K562 (cell line): ENCODE data around the gene NPC1. TPM values are rescaled to one million over a fixed set of nuclear protein-coding genes. Genes with fewer than 3 reads are reported as not detected.
A peak's percentile ranks its signal among the peaks of the same experiment; 100 is the strongest.

Experiments used
- BACH1 ChIP-seq: fragments of 200-800 bp; sonication (Bioruptor generic); IDR thresholded peaks from 2 replicates; pipeline ENCODE4 v1.6.1; 2016; ENCODE audit warnings: missing genetic modification characterization, missing compliant biosample characterization
- CTCF ChIP-seq, 3 experiments: IDR thresholded peaks in 2 of 3; conservative IDR thresholded peaks in 1 of 3; 2 replicates each; pipeline ENCODE4 v1.5.1; 2011 to 2012; ENCODE audit warnings: low read length in 3 of 3, mild to moderate bottlenecking in 3 of 3, control low read depth in 2 of 3, improper control_type of control experiment in 1 of 3, inconsistent platforms in 1 of 3, low read depth in 1 of 3, mixed read lengths in 1 of 3, moderate library complexity in 1 of 3; ENCODE audit not compliant: insufficient read depth in 2 of 3
- DDX20 ChIP-seq: fragments of 450-650 bp; IDR thresholded peaks from 2 replicates; pipeline ENCODE4 v1.6.1; 2016; ENCODE audit warnings: missing genetic modification characterization, low read depth, mild to moderate bottlenecking, missing compliant biosample characterization, moderate library complexity
- HNRNPLL ChIP-seq: fragments of 200-400 bp; formaldehyde crosslinking; IDR thresholded peaks from 2 replicates; pipeline ENCODE4 v1.6.1; 2017; ENCODE audit warnings: low read length, low read depth, mild to moderate bottlenecking; ENCODE audit not compliant: poor library complexity, severe bottlenecking
- ILF3 ChIP-seq: fragments of 450-650 bp; IDR thresholded peaks from 2 replicates; pipeline ENCODE4 v1.6.1; 2018; ENCODE audit warnings: antibody characterized with exemption, mild to moderate bottlenecking, moderate library complexity, borderline replicate concordance
- KDM4B ChIP-seq, 2 experiments: fragments of 450-650 bp in 1 of 2; sonication (generic) in 1 of 2; IDR thresholded peaks; 2 replicates each; pipeline ENCODE4 v1.6.1; 2016 to 2017; ENCODE audit warnings: borderline replicate concordance in 2 of 2, antibody characterized with exemption in 1 of 2, low read depth in 1 of 2, mild to moderate bottlenecking in 1 of 2
- KHSRP ChIP-seq: fragments of 450-650 bp; IDR thresholded peaks from 2 replicates; pipeline ENCODE4 v1.6.1; 2017
- NFYB ChIP-seq: IDR thresholded peaks from 2 replicates; pipeline ENCODE4 v1.6.1; 2011; ENCODE audit warnings: mild to moderate bottlenecking, moderate library complexity; ENCODE audit not compliant: insufficient read length; ENCODE audit errors: extremely low read depth
- RBM25 ChIP-seq: fragments of 200-400 bp; formaldehyde crosslinking; IDR thresholded peaks from 2 replicates; pipeline ENCODE4 v1.6.1; 2018; ENCODE audit warnings: low read length, low read depth, moderate library complexity; ENCODE audit not compliant: severe bottlenecking
- TARDBP ChIP-seq: fragments of 450-650 bp; IDR thresholded peaks from 2 replicates; pipeline ENCODE4 v1.6.1; 2016
- TOE1 ChIP-seq, 2 experiments: fragments of 450-650 bp in 1 of 2; sonication (generic) in 1 of 2; formaldehyde crosslinking in 1 of 2; IDR thresholded peaks; 2 replicates each; pipeline versions ENCODE4 v1.7.1 to v1.8.0; 2016 to 2022; ENCODE audit warnings: borderline replicate concordance in 2 of 2, mild to moderate bottlenecking in 2 of 2, antibody characterized with exemption in 1 of 2, inconsistent platforms in 1 of 2, low read depth in 1 of 2, missing genetic modification reagents in 1 of 2, moderate library complexity in 1 of 2
- ZFP91 ChIP-seq: sonication (generic); formaldehyde crosslinking; IDR thresholded peaks from 2 replicates; pipeline ENCODE4 v1.8.0; 2022; ENCODE audit warnings: mild to moderate bottlenecking, missing genetic modification reagents
- ZNF507 ChIP-seq: conservative IDR thresholded peaks from 2 replicates; pipeline ENCODE4 v1.6.1; 2017; ENCODE audit warnings: missing genetic modification characterization, missing compliant biosample characterization
- ZNF644 ChIP-seq: fragments of 200-800 bp; sonication (Bioruptor generic); IDR thresholded peaks from 2 replicates; pipeline ENCODE4 v1.6.1; 2016; ENCODE audit warnings: low read depth, missing genetic modification characterization, missing compliant biosample characterization
- polyA plus RNA-seq, 8 experiments: library from polyadenylated mRNA; depleted of rRNA in 4 of 8; stranded (reverse) in 5 of 8; unstranded in 3 of 8; fragments of >200 nt; fragmentation: Nextera tagmentation in 2 of 8; fragmentation: Illumina TruSeq in 1 of 8; extraction: Ambion mirVana in 2 of 8; extraction: Trizol in 1 of 8; gene quantifications; 2 replicates each; pipeline versions ENCODE4 v1.2.1 to v1.2.3, GENCODE V29; 2011 to 2014; ENCODE audit warnings: inconsistent platforms in 1 of 8, missing spikeins in 1 of 8
- total RNA-seq, 7 experiments: library from RNA; depleted of rRNA in 6 of 7; stranded (reverse); fragments of >200 nt in 6 of 7; fragmentation: Illumina TruSeq in 2 of 7; extraction: Trizol in 2 of 7; gene quantifications; 2 replicates each; pipeline versions ENCODE4 v1.2.1 to v1.2.3, GENCODE V29; 2011 to 2021; ENCODE audit warnings: low replicate concordance in 1 of 7
- TF ChIP-seq, protein P1 (sequence below), 2 experiments: fragments of 150-350 bp in 1 of 2; IDR thresholded peaks; 2 replicates each; pipeline ENCODE4 v1.6.1; 2012 to 2016; ENCODE audit warnings: low read depth in 2 of 2, low read length in 2 of 2, mild to moderate bottlenecking in 1 of 2, moderate library complexity in 1 of 2
- TF ChIP-seq, protein P2 (sequence below): sonication (generic); formaldehyde crosslinking; IDR thresholded peaks from 2 replicates; pipeline ENCODE4 v1.8.0; 2022; ENCODE audit warnings: mild to moderate bottlenecking, missing genetic modification reagents, borderline replicate concordance

The NPC1 gene
- total and polyA plus RNA-seq, 9 of the 15 experiments (the other 6 are each of a cell fraction or from before 2014, with no cell fraction given): 17.1 to 45.9 (median 27.6) TPM

GRCh38 chr18:23487738-23488570 is 98.4 kb downstream of the NPC1 start (continued):
- TF ChIP-seq, protein P1, sequence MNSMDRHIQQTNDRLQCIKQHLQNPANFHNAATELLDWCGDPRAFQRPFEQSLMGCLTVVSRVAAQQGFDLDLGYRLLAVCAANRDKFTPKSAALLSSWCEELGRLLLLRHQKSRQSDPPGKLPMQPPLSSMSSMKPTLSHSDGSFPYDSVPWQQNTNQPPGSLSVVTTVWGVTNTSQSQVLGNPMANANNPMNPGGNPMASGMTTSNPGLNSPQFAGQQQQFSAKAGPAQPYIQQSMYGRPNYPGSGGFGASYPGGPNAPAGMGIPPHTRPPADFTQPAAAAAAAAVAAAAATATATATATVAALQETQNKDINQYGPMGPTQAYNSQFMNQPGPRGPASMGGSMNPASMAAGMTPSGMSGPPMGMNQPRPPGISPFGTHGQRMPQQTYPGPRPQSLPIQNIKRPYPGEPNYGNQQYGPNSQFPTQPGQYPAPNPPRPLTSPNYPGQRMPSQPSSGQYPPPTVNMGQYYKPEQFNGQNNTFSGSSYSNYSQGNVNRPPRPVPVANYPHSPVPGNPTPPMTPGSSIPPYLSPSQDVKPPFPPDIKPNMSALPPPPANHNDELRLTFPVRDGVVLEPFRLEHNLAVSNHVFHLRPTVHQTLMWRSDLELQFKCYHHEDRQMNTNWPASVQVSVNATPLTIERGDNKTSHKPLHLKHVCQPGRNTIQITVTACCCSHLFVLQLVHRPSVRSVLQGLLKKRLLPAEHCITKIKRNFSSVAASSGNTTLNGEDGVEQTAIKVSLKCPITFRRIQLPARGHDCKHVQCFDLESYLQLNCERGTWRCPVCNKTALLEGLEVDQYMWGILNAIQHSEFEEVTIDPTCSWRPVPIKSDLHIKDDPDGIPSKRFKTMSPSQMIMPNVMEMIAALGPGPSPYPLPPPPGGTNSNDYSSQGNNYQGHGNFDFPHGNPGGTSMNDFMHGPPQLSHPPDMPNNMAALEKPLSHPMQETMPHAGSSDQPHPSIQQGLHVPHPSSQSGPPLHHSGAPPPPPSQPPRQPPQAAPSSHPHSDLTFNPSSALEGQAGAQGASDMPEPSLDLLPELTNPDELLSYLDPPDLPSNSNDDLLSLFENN (IDR thresholded peaks at IDR 0.05; ENCODE audit: low read depth in 2 of 2, low read length in 2 of 2): peak in 1 of 2 experiments; percentile 59; a peak in 1 of 4 replicates
- no peak for TF ChIP-seq HNRNPLL
- 0 out of 6 replicates have a peak, but pooled peaks of 1 of the 3 experiments have one; percentile 1 for TF ChIP-seq CTCF (IDR thresholded peaks at IDR 0.05 in 2 of 3, conservative IDR thresholded peaks at IDR 0.05 in 1 of 3; ENCODE audit: insufficient read depth in 2 of 3, low read depth in 1 of 3, low read length in 3 of 3)
- no peak for TF ChIP-seq RBM25
- no peak for TF ChIP-seq BACH1
- TF ChIP-seq TARDBP: no peak
- no peak for TF ChIP-seq ZNF644 (tag)
- 0 out of 2 replicates have a peak, but pooled peaks have one; percentile 31 for TF ChIP-seq TOE1 (IDR thresholded peaks at IDR 0.05; ENCODE audit: borderline replicate concordance)
- no peak for TF ChIP-seq TOE1 (CRISPR knock-in tag; IDR thresholded peaks at IDR 0.05; ENCODE audit: borderline replicate concordance, low read depth)
- no peak for TF ChIP-seq ILF3
- no peak for TF ChIP-seq KDM4B (IDR thresholded peaks at IDR 0.05; ENCODE audit: borderline replicate concordance in 2 of 2, low read depth in 1 of 2)
- TF ChIP-seq DDX20: no peak
- no peak for TF ChIP-seq ZNF507 (tag)
- no peak for TF ChIP-seq NFYB
- no peak for TF ChIP-seq ZFP91 (CRISPR knock-in tag)
- no peak for TF ChIP-seq KHSRP
- TF ChIP-seq, protein P2, sequence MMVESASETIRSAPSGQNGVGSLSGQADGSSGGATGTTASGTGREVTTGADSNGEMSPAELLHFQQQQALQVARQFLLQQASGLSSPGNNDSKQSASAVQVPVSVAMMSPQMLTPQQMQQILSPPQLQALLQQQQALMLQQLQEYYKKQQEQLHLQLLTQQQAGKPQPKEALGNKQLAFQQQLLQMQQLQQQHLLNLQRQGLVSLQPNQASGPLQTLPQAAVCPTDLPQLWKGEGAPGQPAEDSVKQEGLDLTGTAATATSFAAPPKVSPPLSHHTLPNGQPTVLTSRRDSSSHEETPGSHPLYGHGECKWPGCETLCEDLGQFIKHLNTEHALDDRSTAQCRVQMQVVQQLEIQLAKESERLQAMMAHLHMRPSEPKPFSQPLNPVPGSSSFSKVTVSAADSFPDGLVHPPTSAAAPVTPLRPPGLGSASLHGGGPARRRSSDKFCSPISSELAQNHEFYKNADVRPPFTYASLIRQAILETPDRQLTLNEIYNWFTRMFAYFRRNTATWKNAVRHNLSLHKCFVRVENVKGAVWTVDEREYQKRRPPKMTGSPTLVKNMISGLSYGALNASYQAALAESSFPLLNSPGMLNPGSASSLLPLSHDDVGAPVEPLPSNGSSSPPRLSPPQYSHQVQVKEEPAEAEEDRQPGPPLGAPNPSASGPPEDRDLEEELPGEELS (CRISPR knock-in tag): no peak
